H9 (cell line): ENCODE measurements around the gene CRIP2. TPM values are rescaled to one million over a fixed set of nuclear protein-coding genes. Genes with fewer than 3 reads are reported as not detected.
A peak's percentile ranks its signal among the peaks of the same experiment; 100 is the strongest.

Experiments
- DNase-seq: peaks from one replicate; pipeline ENCODE4 v3.0.0-alpha.2; 2017
- H2AFZ ChIP-seq: one replicate; pipeline ENCODE4 v1.6.1; 2013; ENCODE audit warnings: mild to moderate bottlenecking, low read length, control low read depth, moderate library complexity
- H2AK5ac ChIP-seq: 2 replicates; pipeline ENCODE4 v1.6.1; 2013; ENCODE audit warnings: low read length, control low read depth, mixed read lengths; ENCODE audit not compliant: insufficient read length
- H2BK120ac ChIP-seq: one replicate; pipeline ENCODE4 v1.6.1; 2013; ENCODE audit warnings: low read depth, mild to moderate bottlenecking, low read length, control low read depth, inconsistent platforms; ENCODE audit not compliant: poor library complexity, severe bottlenecking
- H2BK12ac ChIP-seq: 2 replicates; pipeline ENCODE4 v1.6.1; 2013; ENCODE audit warnings: low read length, control low read depth, mixed read lengths, low read depth; ENCODE audit not compliant: insufficient read length
- H2BK15ac ChIP-seq: 2 replicates; pipeline ENCODE4 v1.6.1; 2013; ENCODE audit warnings: low read depth, low read length, control low read depth
- H2BK20ac ChIP-seq: one replicate; pipeline ENCODE4 v1.6.1; 2013; ENCODE audit warnings: low read depth, mild to moderate bottlenecking, low read length, control low read depth, inconsistent platforms; ENCODE audit not compliant: poor library complexity, severe bottlenecking
- H2BK5ac ChIP-seq: 2 replicates; pipeline ENCODE4 v1.6.1; 2013; ENCODE audit warnings: low read length, control low read depth, mixed read lengths; ENCODE audit not compliant: insufficient read length
- H3K14ac ChIP-seq: 2 replicates; pipeline ENCODE4 v1.6.1; 2013; ENCODE audit warnings: low read length, control low read depth; ENCODE audit not compliant: insufficient read depth
- H3K18ac ChIP-seq: 2 replicates; pipeline ENCODE4 v1.6.1; 2013; ENCODE audit warnings: low read depth, mild to moderate bottlenecking, mixed read lengths, low read length, control low read depth; ENCODE audit not compliant: insufficient read length
- H3K23ac ChIP-seq: 2 replicates; pipeline ENCODE4 v1.6.1; 2013; ENCODE audit warnings: low read length, control low read depth, mixed read lengths, low read depth; ENCODE audit not compliant: insufficient read length
- H3K23me2 ChIP-seq: 2 replicates; pipeline ENCODE4 v1.6.1; 2013; ENCODE audit warnings: low read depth, mild to moderate bottlenecking, mixed read lengths, low read length, control low read depth; ENCODE audit not compliant: insufficient read length, poor library complexity, severe bottlenecking
- H3K27ac ChIP-seq: 2 replicates; pipeline ENCODE4 v1.5.1; 2013; ENCODE audit warnings: low read length, control low read depth, mixed read lengths, low read depth; ENCODE audit not compliant: insufficient read length
- H3K27me3 ChIP-seq: 2 replicates; pipeline ENCODE4 v1.6.1; 2013; ENCODE audit warnings: low read length, control low read depth, inconsistent platforms; ENCODE audit not compliant: insufficient read depth
- H3K4ac ChIP-seq: 2 replicates; pipeline ENCODE4 v1.6.1; 2013; ENCODE audit warnings: low read depth, mild to moderate bottlenecking, control low read depth, inconsistent platforms, low read length, moderate library complexity
- H3K4me1 ChIP-seq: 2 replicates; pipeline ENCODE4 v1.6.1; 2013; ENCODE audit warnings: low read length, control low read depth, inconsistent platforms; ENCODE audit not compliant: insufficient read depth
- H3K4me2 ChIP-seq: 2 replicates; pipeline ENCODE4 v1.6.1; 2013; ENCODE audit warnings: low read length, control low read depth, mixed read lengths; ENCODE audit not compliant: insufficient read length, insufficient read depth
- H3K56ac ChIP-seq: 2 replicates; pipeline ENCODE4 v1.6.1; 2013; ENCODE audit warnings: low read depth, mild to moderate bottlenecking, mixed read lengths, low read length, control low read depth; ENCODE audit not compliant: insufficient read length
- H3K79me1 ChIP-seq: 2 replicates; pipeline ENCODE4 v1.6.1; 2013; ENCODE audit warnings: low read depth, mild to moderate bottlenecking, moderate library complexity, low read length, control low read depth, inconsistent platforms; ENCODE audit not compliant: insufficient read depth, poor library complexity, severe bottlenecking
- H3K79me2 ChIP-seq: 2 replicates; pipeline ENCODE4 v1.6.1; 2013; ENCODE audit warnings: low read length, control low read depth, inconsistent platforms; ENCODE audit not compliant: insufficient read depth
- H3K9ac ChIP-seq: 2 replicates; pipeline ENCODE4 v1.6.1; 2013; ENCODE audit warnings: low read length, control low read depth, mixed read lengths; ENCODE audit not compliant: insufficient read length; ENCODE audit errors: extremely low read depth
- H3K9me3 ChIP-seq: one replicate; pipeline ENCODE4 v1.6.1; 2013; ENCODE audit warnings: low read depth, low read length, inconsistent platforms; ENCODE audit not compliant: control insufficient read depth
- H3T11ph ChIP-seq: one replicate; pipeline ENCODE4 v1.6.1; 2013; ENCODE audit warnings: mild to moderate bottlenecking, low read length, control low read depth, inconsistent platforms
- H4K20me1 ChIP-seq: one replicate; pipeline ENCODE4 v1.6.1; 2013; ENCODE audit not compliant: control insufficient read depth, insufficient read length, insufficient read depth
- H4K5ac ChIP-seq: 2 replicates; pipeline ENCODE4 v1.6.1; 2013; ENCODE audit warnings: low read depth, mild to moderate bottlenecking, mixed read lengths, low read length, control low read depth; ENCODE audit not compliant: insufficient read length
- H4K8ac ChIP-seq: replicated peaks from 2 replicates; pipeline ENCODE4 v1.6.1; 2013; ENCODE audit warnings: low read length, control low read depth, mixed read lengths, low read depth; ENCODE audit not compliant: insufficient read length
- H4K91ac ChIP-seq: 2 replicates; pipeline ENCODE4 v1.6.1; 2013; ENCODE audit warnings: low read depth, mild to moderate bottlenecking, moderate library complexity, mixed read lengths, low read length, control low read depth; ENCODE audit not compliant: insufficient read length
- H3K27ac Mint-ChIP-seq, 3 experiments: 2 replicates in 2 of 3; 3 replicates in 1 of 3; pipeline ENCODE4 v1.8.0; 2020 to 2021; ENCODE audit warnings: mixed read lengths in 3 of 3, mild to moderate bottlenecking in 1 of 3, moderate library complexity in 1 of 3
- H3K27me3 Mint-ChIP-seq: 2 replicates; pipeline ENCODE4 v1.8.0; 2021; ENCODE audit warnings: low read depth, mild to moderate bottlenecking, moderate library complexity, mixed read lengths
- H3K36me3 Mint-ChIP-seq, 3 experiments: 2 replicates in 2 of 3; 3 replicates in 1 of 3; pipeline ENCODE4 v1.8.0; 2020 to 2021; ENCODE audit warnings: low read depth in 3 of 3, mixed read lengths in 3 of 3; ENCODE audit not compliant: insufficient read depth in 1 of 3
- H3K4me1 Mint-ChIP-seq, 2 experiments: 2 replicates each; pipeline ENCODE4 v1.8.0; 2020; ENCODE audit warnings: mixed read lengths in 2 of 2
- H3K4me3 Mint-ChIP-seq, 2 experiments: 2 replicates in 1 of 2; 3 replicates in 1 of 2; pipeline ENCODE4 v1.8.0; 2020 to 2021; ENCODE audit warnings: mild to moderate bottlenecking in 2 of 2, mixed read lengths in 2 of 2, moderate library complexity in 1 of 2
- H3K9me3 Mint-ChIP-seq, 2 experiments: 2 replicates in 1 of 2; 3 replicates in 1 of 2; pipeline ENCODE4 v1.8.0; 2020; ENCODE audit warnings: mild to moderate bottlenecking in 2 of 2, mixed read lengths in 2 of 2, moderate library complexity in 1 of 2
- WGBS: extraction: QIAGEN DNeasy Blood & Tissue Kit; methylation state at CpG from one replicate; pipeline ENCODE4 v1.1.7; 2013; ENCODE audit warnings: missing lambda C conversion rate, low lambda C conversion rate, mixed read lengths; ENCODE audit not compliant: insufficient read length; ENCODE audit errors: extremely low coverage; 5-methylcytosine and 5-hydroxymethylcytosine counted together
- total RNA-seq: library from RNA; stranded (reverse); gene quantifications from 2 replicates; pipeline ENCODE4 v1.2.1, GENCODE V29; 2021
- TF ChIP-seq, protein P1 (sequence below): fragments of 200-600 bp; sonication (generic); conservative IDR thresholded peaks from 3 replicates; pipeline ENCODE4 v1.8.0; 2021; ENCODE audit warnings: antibody characterized with exemption, mild to moderate bottlenecking

Gene CRIP2
- total RNA-seq, 1 experiment from 2014 or later: 5.7 TPM

GRCh38 chr14:105445901-105446845, 28.4 kb upstream of the CRIP2 start:
- H3K4me1 ChIP-seq: no peaks in the 10 kb centered on the region
- H3K9me3 ChIP-seq: no peaks in the 10 kb centered on the region
- H4K20me1 ChIP-seq: no peaks in the 10 kb centered on the region
- no peaks in the 10 kb centered on the region for H3K27me3 Mint-ChIP-seq
- H2BK5ac ChIP-seq: no peak overlapping the region
- H3K4me2 ChIP-seq: no peak overlapping the region
- H3K23ac ChIP-seq: no peak overlapping the region
- no peak overlapping the region for H2AFZ ChIP-seq
- no peak overlapping the region for H2AK5ac ChIP-seq
- no peak overlapping the region for H3K9ac ChIP-seq
- no peak overlapping the region for H3K4me3 Mint-ChIP-seq
- no peaks in the 10 kb centered on the region for H3K79me1 ChIP-seq
- H3K23me2 ChIP-seq: no peaks in the 10 kb centered on the region
- H3K4me1 Mint-ChIP-seq: no peaks in the 10 kb centered on the region
- no peak overlapping the region; the same call in 1 of the 2 replicates for H2BK15ac ChIP-seq
- peaks cover 17 to 43% (median 33%) of the 10 kb centered on the region in 3 experiments; a peak in 6 of 7 replicates for H3K36me3 Mint-ChIP-seq
- no peak for DNase-seq
- no peak overlapping the region; the same call in 1 of the 2 replicates for H3K14ac ChIP-seq
- H3K9me3 Mint-ChIP-seq: no peaks in the 10 kb centered on the region
- H4K8ac ChIP-seq: no peak overlapping the region
- H3K27me3 ChIP-seq: no peaks in the 10 kb centered on the region
- H3K4ac ChIP-seq: no peak overlapping the region
- no peak overlapping the region for H4K5ac ChIP-seq
- no peaks in the 10 kb centered on the region for H3K79me2 ChIP-seq
- no peak overlapping the region for H2BK12ac ChIP-seq
- H3K18ac ChIP-seq: no peak overlapping the region
- peak overlapping the region in 1 of 3 experiments; percentile 63; a peak in 1 of 7 replicates for H3K27ac Mint-ChIP-seq
- no peak overlapping the region for H4K91ac ChIP-seq
- no CpG with 5 or more reads among the region's 26 CpGs for WGBS
- H2BK20ac ChIP-seq: no peak overlapping the region
- H3K56ac ChIP-seq: no peak overlapping the region
- no peak overlapping the region for H2BK120ac ChIP-seq
- TF ChIP-seq, protein P1, sequence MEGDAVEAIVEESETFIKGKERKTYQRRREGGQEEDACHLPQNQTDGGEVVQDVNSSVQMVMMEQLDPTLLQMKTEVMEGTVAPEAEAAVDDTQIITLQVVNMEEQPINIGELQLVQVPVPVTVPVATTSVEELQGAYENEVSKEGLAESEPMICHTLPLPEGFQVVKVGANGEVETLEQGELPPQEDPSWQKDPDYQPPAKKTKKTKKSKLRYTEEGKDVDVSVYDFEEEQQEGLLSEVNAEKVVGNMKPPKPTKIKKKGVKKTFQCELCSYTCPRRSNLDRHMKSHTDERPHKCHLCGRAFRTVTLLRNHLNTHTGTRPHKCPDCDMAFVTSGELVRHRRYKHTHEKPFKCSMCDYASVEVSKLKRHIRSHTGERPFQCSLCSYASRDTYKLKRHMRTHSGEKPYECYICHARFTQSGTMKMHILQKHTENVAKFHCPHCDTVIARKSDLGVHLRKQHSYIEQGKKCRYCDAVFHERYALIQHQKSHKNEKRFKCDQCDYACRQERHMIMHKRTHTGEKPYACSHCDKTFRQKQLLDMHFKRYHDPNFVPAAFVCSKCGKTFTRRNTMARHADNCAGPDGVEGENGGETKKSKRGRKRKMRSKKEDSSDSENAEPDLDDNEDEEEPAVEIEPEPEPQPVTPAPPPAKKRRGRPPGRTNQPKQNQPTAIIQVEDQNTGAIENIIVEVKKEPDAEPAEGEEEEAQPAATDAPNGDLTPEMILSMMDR: no peak
- no peak overlapping the region for H3T11ph ChIP-seq
- H3K27ac ChIP-seq: no peak overlapping the region
